Upper lobe of left lung (tissue), 6 donors: ENCODE results near the gene PHAF1. TPM values are rescaled to one million over a fixed set of nuclear protein-coding genes. Genes with fewer than 3 reads are reported as not detected.

ENCODE experiments used
- ATAC-seq, 2 donors: fragments of 200-7000 bp; cut with Tn5 transposase; one replicate each; pipeline ENCODE4 v1.9.1; 2022; ENCODE audit warnings: mild to moderate bottlenecking in 2 of 2, moderate library complexity in 2 of 2; ENCODE audit not compliant: low FRiP score in 2 of 2
- DNase-seq, 2 donors: peaks; one replicate each; pipeline ENCODE4 v3.0.0-alpha.2; 2019 to 2020
- H3K27ac ChIP-seq, 4 donors: fragments of 200-600 bp; sonication (generic); one replicate each; pipeline ENCODE4 v1.5.1; 2016 to 2019
- H3K27me3 ChIP-seq, 4 donors: fragments of 200-600 bp; sonication (generic); one replicate each; pipeline ENCODE4 v1.5.1; 2017 to 2019
- H3K36me3 ChIP-seq, 4 donors: fragments of 200-600 bp; sonication (generic); one replicate each; pipeline ENCODE4 v1.5.1; 2016 to 2019
- H3K4me1 ChIP-seq, 4 donors: fragments of 200-600 bp; sonication (generic); one replicate each; pipeline ENCODE4 v1.5.1; 2018 to 2019
- H3K4me3 ChIP-seq, 4 donors: fragments of 200-600 bp; sonication (generic); one replicate each; pipeline ENCODE4 v1.5.1; 2017 to 2019; ENCODE audit warnings: mild to moderate bottlenecking in 2 of 4, moderate library complexity in 1 of 4
- H3K9me3 ChIP-seq, 4 donors: fragments of 200-600 bp; sonication (generic); one replicate each; pipeline ENCODE4 v1.5.1; 2018 to 2019
- CTCF ChIP-seq, 6 experiments: fragments of 450-650 bp in 4 of 6; fragments of 200-600 bp in 2 of 6; sonication (generic) in 2 of 6; IDR thresholded peaks; one replicate each; pipeline ENCODE4 v1.5.1; 2016 to 2019; ENCODE audit warnings: antibody characterized with exemption in 6 of 6
- EP300 ChIP-seq, 4 donors: sonication (generic); formaldehyde crosslinking; IDR thresholded peaks; one replicate each; pipeline ENCODE4 v1.5.1; 2017; ENCODE audit warnings: antibody characterized with exemption in 4 of 4, control low read depth in 2 of 4
- POLR2A ChIP-seq, 4 donors: fragments of 450-650 bp; IDR thresholded peaks; one replicate each; pipeline ENCODE4 v1.5.1; 2016 to 2017; ENCODE audit warnings: antibody characterized with exemption in 4 of 4, mild to moderate bottlenecking in 2 of 4
- POLR2AphosphoS5 ChIP-seq, 2 donors: sonication (generic); formaldehyde crosslinking; IDR thresholded peaks; one replicate each; pipeline ENCODE4 v1.5.1; 2017; ENCODE audit warnings: antibody characterized with exemption in 2 of 2
- WGBS, 2 donors: methylation state at CpG; one replicate each; pipeline ENCODE4 v1.1.5; 2017 to 2018; 5-methylcytosine and 5-hydroxymethylcytosine counted together
- total RNA-seq, 6 donors: library from RNA; depleted of rRNA in 4 of 6; stranded (reverse); fragments of >200 nt in 4 of 6; gene quantifications; one replicate each; pipeline versions ENCODE4 v1.1.0 to v1.2.1, GENCODE V29; 2016 to 2021
- donor health status: DM: no; HTN: no; CAD: no; lungs with moderate emphysema.
- donor health status: DM: no; HTN: yes; CAD: no; lungs with severe emphysema.

Gene PHAF1
- total RNA-seq, 6 donors from 2014 or later: 16.0 to 32.3 (median 21.9) TPM

GRCh38 chr16:67196881-67197280 lies 87.1 kb downstream of the PHAF1 start:
- 89 to 100% methylated on average over 1 of the region's 1 CpG for WGBS, 2 donors
- TF ChIP-seq POLR2A (IDR thresholded peaks at IDR 0.05) (no peak), EP300 (IDR thresholded peaks at IDR 0.05) (no peak), CTCF (IDR thresholded peaks at IDR 0.05) (no peak), POLR2AphosphoS5 (IDR thresholded peaks at IDR 0.05) (no peak)
- peaks cover 20 to 84% (median 72%) of the 10 kb centered on the region in 4 donors for H3K36me3 ChIP-seq
- DNase-seq (no peak), ATAC-seq (no peak)
- H3K27me3 ChIP-seq: no peaks in the 10 kb centered on the region
- H3K9me3 ChIP-seq: no peaks in the 10 kb centered on the region
- no peak overlapping the region for H3K4me3 ChIP-seq
- H3K27ac ChIP-seq: no peak overlapping the region
- H3K4me1 ChIP-seq: peaks cover 28 to 57% (median 33%) of the 10 kb centered on the region in 4 donors

GRCh38 chr16:67197704-67198103 lies 88.0 kb downstream of the PHAF1 start:
- WGBS, 2 donors: 75 to 78% methylated on average over 6 of the region's 6 CpGs
- H3K4me3 ChIP-seq: no peak overlapping the region
- no peaks in the 10 kb centered on the region for H3K27me3 ChIP-seq
- no peak for TF ChIP-seq EP300 (IDR thresholded peaks at IDR 0.05)
- no peak for TF ChIP-seq POLR2A (IDR thresholded peaks at IDR 0.05)
- no peak for TF ChIP-seq POLR2AphosphoS5 (IDR thresholded peaks at IDR 0.05)
- TF ChIP-seq CTCF (IDR thresholded peaks at IDR 0.05): no peak
- H3K9me3 ChIP-seq: no peaks in the 10 kb centered on the region
- peaks cover 26 to 93% (median 80%) of the 10 kb centered on the region in 4 donors for H3K36me3 ChIP-seq
- ATAC-seq (no peak), DNase-seq (no peak)
- H3K4me1 ChIP-seq: peaks cover 26 to 53% (median 30%) of the 10 kb centered on the region in 4 donors
- peak overlapping the region in 3 of 4 donors; percentile 17 to 78 (median 73) for H3K27ac ChIP-seq

Other genes starting within 250 kb of the PHAF1 start
- 10 to 100 TPM; 12.3 to 24.6 (median 17.4) TPM for gene PDP2, start 229.4 kb upstream of the PHAF1 start, total RNA-seq
- gene CDH16, start 191.1 kb upstream of the PHAF1 start, total RNA-seq: 1 to 10 TPM in 2 of 6 donors, under 1 TPM in 1, not detected in 3; 0.40 to 1.8 (median 1.7) TPM
- gene RRAD, start 184.4 kb upstream of the PHAF1 start, total RNA-seq: 10 to 100 TPM; 13.8 to 50.3 (median 47.0) TPM
- 100 to 1,000 TPM in 1 of 6 donors, 10 to 100 TPM in 5; 59.6 to 131 (median 73.2) TPM for gene CIAO2B, start 175.5 kb upstream of the PHAF1 start, total RNA-seq
- gene CES2, start 174.4 kb upstream of the PHAF1 start, total RNA-seq: 10 to 100 TPM; 32.2 to 76.1 (median 46.5) TPM
- 1 to 10 TPM; 1.4 to 6.2 (median 2.9) TPM for gene CES3, start 148.7 kb upstream of the PHAF1 start, total RNA-seq
- gene CES4A, start 121.4 kb upstream of the PHAF1 start, total RNA-seq: 10 to 100 TPM in 5 of 6 donors, 1 to 10 TPM in 1; 9.9 to 39.7 (median 20.2) TPM
- gene CBFB, start 80.8 kb upstream of the PHAF1 start, total RNA-seq: 10 to 100 TPM; 31.4 to 73.4 (median 54.1) TPM
- 10 to 100 TPM in 5 of 6 donors, 1 to 10 TPM in 1; 6.3 to 20.8 (median 17.7) TPM for gene B3GNT9, start 41.1 kb downstream of the PHAF1 start, total RNA-seq
- gene TRADD, start 50.0 kb downstream of the PHAF1 start, total RNA-seq: 10 to 100 TPM; 29.9 to 49.2 (median 35.6) TPM
- 100 to 1,000 TPM in 1 of 6 donors, 10 to 100 TPM in 5; 24.0 to 114 (median 28.5) TPM for gene FBXL8, start 50.0 kb downstream of the PHAF1 start, total RNA-seq
- gene HSF4, start 54.8 kb downstream of the PHAF1 start, total RNA-seq: 100 to 1,000 TPM in 2 of 6 donors, 10 to 100 TPM in 4; 33.4 to 784 (median 70.1) TPM
- gene NOL3, start 60.6 kb downstream of the PHAF1 start, total RNA-seq: 100 to 1,000 TPM in 1 of 6 donors, 10 to 100 TPM in 5; 36.5 to 135 (median 58.0) TPM
- gene MATCAP1, start 74.0 kb downstream of the PHAF1 start, total RNA-seq: 100 to 1,000 TPM in 1 of 6 donors, 10 to 100 TPM in 4, 1 to 10 TPM in 1; 9.1 to 147 (median 31.1) TPM
- gene EXOC3L1, start 80.2 kb downstream of the PHAF1 start, total RNA-seq: 10 to 100 TPM in 4 of 6 donors, 1 to 10 TPM in 2; 4.6 to 20.8 (median 10.8) TPM
- gene E2F4, start 82.2 kb downstream of the PHAF1 start, total RNA-seq: 100 to 1,000 TPM in 1 of 6 donors, 10 to 100 TPM in 5; 55.7 to 124 (median 85.4) TPM
- gene ELMO3, start 89.2 kb downstream of the PHAF1 start, total RNA-seq: 10 to 100 TPM; 17.4 to 26.2 (median 24.4) TPM
- gene TMEM208, start 117.2 kb downstream of the PHAF1 start, total RNA-seq: 10 to 100 TPM; 21.1 to 50.6 (median 48.5) TPM
- gene FHOD1, start 137.5 kb downstream of the PHAF1 start, total RNA-seq: 100 to 1,000 TPM in 2 of 6 donors, 10 to 100 TPM in 4; 26.0 to 310 (median 91.0) TPM
- 10 to 100 TPM in 1 of 6 donors, 1 to 10 TPM in 4, under 1 TPM in 1; 0.76 to 28.3 (median 4.1) TPM for gene SLC9A5, start 139.0 kb downstream of the PHAF1 start, total RNA-seq
- gene PLEKHG4, start 169.6 kb downstream of the PHAF1 start, total RNA-seq: 10 to 100 TPM; 13.4 to 39.8 (median 16.5) TPM
- gene KCTD19, start 216.8 kb downstream of the PHAF1 start, total RNA-seq: under 1 TPM in 3 of 6 donors, not detected in 3; under 0.01 to 0.31 (median 0.17) TPM
- 100 to 1,000 TPM in 1 of 6 donors, 10 to 100 TPM in 4, 1 to 10 TPM in 1; 5.9 to 110 (median 22.8) TPM for gene LRRC36, start 216.9 kb downstream of the PHAF1 start, total RNA-seq